A204.1 (cell line): ENCODE data around the gene ACAP1.

Experiments
- FAIRE-seq: peaks from 2 replicates; lab custom pipeline; 2012; peaks lifted over from hg19 to GRCh38; lab: Jason Lieb, UNC

Gene ACAP1

DNA sequence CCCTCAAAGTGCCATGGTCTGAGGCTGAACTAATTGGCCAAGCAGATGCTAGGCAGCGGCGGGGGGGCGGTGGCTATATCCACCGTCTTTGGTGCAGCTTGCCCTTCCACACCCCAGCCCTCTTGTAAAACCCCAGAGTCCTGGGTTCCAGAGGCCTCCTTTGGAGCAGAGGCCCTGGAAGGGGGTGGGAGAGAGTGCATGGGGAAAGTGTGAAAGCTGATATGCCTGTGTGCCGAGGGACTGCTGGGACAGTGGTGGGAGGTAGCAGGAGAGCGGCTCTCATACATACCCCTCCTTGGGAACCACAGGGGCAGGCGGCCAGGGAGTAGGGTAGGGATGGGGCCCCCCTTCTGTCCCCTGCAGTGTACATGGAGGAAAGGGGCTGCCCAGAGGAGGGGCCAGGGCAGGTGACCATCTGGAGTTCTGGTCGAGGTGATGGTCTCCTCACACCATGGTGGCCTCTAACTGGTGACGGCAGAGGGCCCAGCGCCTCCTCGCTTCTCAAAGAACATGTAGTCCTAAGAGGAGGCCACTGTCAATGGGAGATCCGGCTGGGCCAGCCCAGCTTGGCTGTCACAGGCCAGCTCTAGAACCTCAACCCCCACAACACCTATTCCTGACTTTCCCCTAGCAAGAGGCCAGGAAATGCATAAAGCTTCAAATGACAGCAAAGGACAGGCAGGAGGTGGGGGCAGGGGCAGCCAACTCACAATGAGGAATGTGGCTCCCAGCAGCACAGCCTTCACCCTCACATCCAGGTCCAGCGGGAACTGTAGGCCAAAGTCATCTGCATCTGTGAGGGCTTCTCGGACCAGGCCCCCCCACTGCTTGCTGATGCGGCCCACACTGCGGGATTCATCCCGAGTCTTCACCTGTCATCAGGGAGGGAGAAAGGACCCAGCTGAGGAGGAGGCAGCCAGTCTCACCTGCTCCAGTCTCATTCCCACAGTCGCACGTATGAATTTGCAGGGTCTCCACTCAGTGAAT lies 53.9 kb downstream of the ACAP1 start:
- no peak for FAIRE-seq

- FAIRE-seq: no peak
These were observed 55.0 kb downstream of the ACAP1 start for GRCh38 chr17:7391307-7391706.

- no peak for FAIRE-seq
These were observed 56.6 kb downstream of the ACAP1 start for GRCh38 chr17:7392696-7393612.

- no peak for FAIRE-seq
These were observed 57.5 kb downstream of the ACAP1 start for GRCh38 chr17:7393613-7394451.

- FAIRE-seq: no peak
These were observed 58.3 kb downstream of the ACAP1 start, which contains the start of gene PLSCR3 for GRCh38 chr17:7394452-7395191. Gene PLSCR3 (minus strand): TSS chr17:7394525. CDS start chr17:7394110, 415 bp downstream.

DNA sequence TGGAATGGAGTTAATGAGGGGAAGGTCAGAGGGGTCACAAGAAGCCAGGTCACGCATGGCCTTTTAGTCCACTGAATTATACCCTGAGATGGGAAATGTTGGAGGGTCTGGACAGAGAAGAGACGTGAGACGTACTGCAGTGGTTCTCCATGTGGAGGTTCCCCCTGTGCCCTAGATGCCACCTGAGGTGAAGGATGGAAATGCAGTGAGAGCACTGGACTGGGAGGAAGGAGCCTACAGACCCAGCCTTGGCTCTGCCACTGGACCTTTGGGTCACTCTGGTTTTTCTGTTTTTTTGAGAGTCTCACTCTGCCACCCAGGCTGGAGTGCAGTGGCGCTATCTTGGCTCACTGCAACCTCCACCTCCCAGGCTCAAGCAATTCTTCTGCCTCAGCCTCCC lies 59.8 kb downstream of the ACAP1 start:
- FAIRE-seq: no peak

DNA sequence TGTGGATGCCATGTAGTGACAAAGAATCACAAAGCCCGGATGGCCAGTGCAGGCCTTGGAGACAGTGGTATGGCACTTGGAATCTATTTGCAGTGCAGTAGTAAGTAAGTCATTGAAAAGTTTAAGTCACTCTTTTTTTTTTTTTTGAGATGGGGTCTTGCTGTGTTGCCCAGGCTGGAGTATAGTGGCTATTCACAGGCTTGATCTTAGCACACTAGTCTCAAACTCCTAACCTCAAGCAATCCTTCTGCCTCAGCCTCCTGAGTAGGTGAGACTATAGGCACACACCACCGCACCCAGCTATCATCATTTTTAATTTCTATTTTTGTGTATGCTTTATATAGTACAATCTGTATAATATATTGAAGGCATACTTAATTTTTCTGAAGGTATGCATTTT lies 62.3 kb downstream of the ACAP1 start:
- FAIRE-seq: no peak
